HG03439 (cell line): Measurements from ENCODE around the gene OS9.

Experiments used
- ATAC-seq: cut with Tn5 transposase; IDR thresholded peaks from one replicate; pipeline ENCODE4 v1.9.1; 2021; ENCODE audit warnings: mild to moderate bottlenecking, moderate library complexity; ENCODE audit not compliant: unreplicated experiment

OS9 gene

DNA sequence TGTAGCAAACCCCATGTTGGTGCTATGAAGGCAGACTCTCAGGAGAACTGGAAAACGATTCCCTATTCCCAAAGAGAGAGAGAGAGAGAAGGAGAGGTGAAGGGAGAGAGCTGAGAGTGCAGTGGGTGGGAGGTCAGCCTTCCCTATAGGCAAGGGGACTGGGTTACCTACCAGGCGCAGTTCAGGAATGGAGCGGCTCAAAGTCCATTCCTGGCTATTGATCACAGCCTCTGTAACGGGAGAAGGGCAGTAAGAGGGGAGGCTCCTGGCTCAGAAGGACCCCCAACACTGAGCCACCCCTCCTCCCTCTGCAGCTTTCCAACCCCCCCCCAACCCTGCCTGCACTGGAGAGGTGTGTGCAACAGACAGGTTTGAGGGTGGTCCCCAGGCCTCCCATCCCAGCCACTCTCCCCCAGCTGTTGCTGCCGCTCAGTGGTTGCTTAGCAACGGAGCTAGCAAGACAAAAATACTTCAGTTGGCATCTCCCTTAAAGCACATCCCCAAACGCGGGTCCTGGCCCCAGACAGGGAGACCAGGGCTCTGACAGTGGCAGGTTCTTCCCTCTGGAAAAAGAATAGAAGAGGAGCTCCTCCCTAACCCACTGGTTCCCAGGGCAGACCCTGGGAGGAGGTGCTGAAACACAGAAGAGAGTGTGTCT is 41.4 kb downstream of the OS9 start:
- ATAC-seq: no peak

DNA sequence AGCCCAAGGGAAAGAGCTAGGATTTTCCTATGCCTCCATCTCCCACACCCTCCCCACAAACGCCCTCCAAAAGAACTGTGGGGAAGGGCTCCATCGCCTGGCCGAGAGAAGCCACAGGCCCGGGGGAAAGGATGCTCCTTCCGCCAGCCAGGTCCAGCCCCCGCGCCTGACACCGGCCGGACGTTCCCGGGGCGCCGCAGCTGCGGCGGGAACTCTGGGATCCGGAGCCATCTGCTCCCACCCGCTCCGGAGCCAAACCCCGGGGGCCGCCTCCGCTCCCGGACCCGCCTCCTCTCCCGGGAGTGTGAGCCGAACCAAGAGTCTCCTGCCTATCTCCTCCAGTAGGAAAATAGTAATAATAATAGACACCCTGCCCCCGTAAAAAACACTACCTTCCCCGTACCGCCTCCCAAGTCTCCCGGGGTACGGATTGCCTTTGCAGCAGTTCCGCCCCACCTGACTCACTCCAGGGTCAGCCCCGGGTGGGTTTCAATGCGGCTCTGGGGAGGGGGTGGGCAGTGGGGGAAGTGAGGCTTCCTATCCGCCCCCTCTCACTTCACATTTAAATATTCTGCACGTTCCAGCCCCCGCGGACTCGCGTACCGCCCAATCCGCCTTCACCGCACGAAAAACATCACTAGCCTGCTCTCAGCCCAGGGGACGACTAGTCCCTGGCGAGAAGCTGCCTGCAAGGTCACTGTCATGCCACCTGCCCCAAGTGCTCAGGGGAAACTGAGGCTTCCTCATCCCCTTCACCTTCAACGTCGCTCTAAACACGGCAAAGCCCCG is 42.2 kb downstream of the OS9 start:
- ATAC-seq: no peak

DNA sequence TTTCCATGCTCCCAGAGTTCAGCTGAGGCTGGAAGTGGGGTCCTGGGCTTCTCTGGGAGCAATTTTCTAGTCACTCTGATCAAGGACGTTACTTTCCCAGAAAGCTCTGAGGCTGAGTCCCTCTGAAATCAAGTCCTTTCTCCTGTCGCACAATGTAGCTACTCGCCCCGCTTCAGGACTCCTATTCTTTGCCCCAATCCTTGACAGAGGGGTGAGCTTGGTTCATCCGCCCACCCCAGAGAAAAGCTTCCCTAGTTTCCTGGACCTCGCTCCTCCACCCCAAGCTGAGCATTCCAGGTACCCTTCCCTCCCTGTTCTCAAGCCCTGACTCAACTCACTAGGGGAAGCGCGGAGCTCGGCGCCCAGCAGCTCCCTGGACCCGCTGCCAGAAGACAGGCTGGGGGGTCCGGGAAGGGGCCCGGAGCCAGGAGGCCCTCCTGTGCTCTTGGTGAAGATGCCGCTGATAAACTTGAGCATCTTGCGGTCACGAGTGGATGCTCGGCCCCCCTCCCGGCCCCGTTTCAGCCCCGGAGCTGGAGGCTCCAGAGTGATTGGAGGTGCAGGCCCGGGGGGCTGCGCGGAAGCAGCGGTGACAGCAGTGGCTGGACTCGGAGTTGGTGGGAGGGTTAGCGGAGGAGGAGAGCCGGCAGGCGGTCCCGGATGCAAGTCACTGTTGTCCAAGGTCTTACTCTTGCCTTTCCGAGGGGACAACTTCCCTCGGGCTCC is 43.0 kb downstream of the OS9 start:
- no peak for ATAC-seq

DNA sequence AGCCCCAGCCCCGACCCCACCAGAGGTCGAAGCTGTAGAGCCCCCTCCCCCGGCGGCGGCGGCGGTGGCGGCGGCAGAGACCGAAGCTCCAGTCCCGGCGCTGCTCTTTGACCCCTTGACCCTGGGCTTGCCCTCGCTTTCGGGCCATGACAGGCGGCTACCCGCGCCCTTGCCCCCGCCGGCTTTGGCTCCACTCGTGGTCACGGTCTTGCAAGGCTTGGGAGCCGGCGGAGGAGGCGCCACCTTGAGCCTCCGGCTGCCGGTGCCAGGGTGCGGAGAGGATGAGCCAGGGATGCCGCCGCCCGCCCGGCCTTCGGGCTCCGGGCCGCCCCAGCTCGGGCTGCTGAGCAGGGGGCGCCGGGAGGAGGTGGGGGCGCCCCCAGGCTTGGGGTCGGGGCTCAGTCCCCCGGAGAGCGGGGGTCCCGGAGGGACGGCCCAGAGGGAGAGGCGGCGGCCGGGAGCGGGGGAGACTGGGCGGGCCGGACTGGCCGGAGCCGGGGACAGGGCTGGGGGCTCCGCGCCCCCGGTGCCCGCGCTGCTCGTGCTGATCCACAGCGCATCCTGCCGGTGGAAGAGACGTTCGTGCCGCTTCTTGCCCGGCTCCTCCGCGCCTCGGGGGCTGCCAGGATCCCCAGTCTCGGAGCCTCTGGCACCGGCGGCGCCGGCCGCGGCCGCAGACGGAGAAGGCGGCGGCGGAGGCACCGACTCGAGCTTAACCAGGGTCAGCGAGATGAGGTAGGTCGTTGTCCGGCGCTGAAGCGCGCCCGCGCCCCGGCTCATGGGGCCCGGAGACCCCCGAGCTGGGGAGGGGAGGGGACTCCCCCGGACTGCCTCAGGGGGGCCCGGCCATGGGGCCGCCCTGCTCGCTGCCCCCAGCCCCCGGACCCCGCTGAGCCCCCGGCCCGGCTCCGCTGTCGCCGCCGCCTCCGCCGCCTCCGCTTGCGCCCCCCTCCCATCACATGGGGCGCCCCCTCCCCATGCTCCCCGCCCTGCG is 43.8 kb downstream of the OS9 start:
- ATAC-seq: no peak

DNA sequence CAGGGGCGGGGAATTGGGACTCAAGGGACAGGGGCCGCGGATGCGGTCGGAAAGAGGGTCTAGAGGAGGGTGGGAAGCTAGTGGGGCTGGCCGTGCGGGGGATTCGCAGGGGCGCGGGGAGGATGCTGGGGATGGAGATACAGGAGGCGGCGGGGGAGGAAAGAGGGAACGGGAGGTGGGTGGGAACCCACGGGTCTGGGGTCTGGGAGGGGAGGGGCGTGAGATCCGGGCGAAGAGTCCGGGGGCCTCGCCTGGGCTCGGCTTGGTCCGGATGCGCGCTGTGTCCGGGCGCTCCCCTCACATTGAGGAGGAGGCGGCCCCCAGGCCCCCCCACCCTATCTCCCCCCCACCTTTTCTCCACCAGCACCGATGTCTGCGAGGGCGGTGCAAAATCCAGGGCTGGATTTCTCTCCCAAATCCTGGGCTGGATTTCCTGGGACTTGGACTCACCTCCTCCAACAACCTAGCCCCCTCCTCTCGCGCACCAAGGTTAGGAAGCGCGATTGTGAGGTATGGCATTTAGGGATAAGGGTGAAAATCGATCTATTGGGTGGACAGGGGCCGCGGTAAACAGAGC is 44.8 kb downstream of the OS9 start, which contains the start of gene AGAP2:
AGAP2 (minus strand) TSS at position 82 of the 577 bp plus-strand sequence. CDS start 496 bp downstream, outside the sequence.
- no peak for ATAC-seq

DNA sequence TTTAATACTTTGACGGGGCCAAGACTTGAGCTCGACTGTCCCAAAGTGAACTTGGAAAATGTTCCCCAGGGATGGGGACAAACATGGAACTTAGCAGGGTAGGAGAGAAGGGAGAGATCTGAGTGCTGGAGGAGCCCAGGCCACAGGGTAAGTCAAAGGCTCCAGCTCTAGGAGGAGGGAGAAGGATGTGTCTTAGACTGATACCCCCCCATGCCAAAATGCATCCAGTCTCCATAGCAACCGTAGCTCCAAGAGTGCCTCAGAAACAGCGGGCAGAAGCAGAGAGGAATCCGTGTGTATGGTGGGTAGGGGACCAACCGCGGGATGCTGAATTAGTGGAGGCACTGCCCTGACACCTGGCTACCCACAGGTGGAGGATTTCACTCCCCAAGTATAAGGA is 45.5 kb downstream of the OS9 start:
- ATAC-seq: no peak

DNA sequence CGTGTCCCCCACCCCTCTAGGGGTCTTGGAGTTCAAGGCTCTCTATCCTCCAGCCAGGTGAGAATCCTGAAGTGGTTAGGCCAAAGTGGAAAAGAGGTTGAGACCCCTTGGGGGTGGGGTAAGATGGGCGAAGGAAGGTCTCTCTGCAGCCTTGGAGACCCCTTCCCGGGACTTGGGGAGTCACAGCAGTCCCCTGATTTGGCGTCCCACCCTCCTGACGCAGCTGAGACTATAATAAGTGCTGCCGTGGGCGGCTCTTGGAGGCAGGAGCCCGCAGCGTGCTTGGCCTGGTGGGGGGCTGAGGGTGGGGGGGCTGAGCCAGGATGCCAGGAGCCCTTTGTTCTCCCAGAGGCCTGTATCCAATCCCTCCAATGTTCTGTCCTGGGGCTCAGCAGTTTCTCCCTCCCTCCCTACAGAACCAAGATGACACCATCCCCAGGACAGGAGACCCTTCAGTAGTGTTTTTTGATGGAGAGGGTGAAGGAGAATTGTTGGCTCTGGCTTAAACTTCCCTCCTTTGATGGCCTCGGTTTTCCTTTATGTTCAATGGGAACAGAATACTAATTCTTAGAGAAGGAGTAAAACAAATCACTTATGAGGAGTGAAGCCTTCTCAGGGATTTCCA is 46.1 kb downstream of the OS9 start:
- ATAC-seq: no peak

DNA sequence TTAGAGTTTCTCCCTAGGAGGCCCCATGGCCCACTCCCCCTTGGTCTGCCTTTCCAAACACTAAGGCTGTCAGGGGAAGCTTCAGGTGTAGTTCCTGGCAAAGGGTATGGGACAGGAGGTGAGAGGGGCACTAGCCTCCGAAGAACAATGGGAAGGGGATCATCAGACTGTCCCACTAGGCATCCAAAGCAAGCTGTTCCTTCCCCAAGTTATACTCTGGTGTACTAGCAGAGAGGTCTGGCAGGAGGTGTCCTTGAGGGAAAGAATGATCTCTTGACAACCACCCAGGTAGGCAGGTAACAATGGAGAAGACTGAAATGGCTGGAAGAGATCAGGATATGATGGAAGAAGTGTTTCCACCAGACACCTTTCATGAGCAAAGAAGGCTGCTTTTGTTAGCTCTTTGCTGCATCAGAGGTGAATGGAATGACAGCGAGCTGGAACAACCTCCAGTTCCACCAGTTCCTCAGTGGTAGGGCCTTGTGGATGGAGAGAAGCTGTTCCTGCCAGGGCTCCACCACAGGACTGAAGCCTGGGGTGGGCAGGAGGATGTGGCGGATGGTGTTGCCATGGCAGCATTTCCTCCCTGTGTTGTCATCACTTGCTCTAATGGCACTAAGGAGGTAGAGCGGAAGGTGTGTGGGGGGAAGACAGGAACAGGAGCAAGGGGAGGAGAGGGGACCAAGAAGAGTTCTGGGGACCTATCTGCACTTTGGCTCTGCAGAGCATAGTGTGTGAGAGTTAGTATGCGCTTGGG is 46.9 kb downstream of the OS9 start:
- peak; percentile 35 for ATAC-seq

DNA sequence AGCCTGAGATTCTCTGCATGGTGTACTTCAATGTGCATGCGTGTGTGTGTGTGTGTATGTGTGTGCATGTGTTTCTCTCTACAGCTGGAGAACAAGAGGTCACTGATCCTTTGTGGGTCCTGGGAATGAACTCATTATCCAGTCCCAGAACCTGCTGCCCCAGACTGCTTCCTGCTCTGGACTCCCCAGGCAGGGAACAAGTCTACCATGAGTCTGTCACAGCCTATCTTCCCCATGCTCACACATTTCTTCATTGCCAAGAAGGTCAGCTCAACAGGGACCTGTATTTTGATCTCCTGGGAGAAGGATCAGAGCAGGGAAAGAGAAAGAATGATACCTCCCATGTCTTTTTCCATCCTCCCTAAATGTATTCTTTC is 47.5 kb downstream of the OS9 start:
- no peak for ATAC-seq

DNA sequence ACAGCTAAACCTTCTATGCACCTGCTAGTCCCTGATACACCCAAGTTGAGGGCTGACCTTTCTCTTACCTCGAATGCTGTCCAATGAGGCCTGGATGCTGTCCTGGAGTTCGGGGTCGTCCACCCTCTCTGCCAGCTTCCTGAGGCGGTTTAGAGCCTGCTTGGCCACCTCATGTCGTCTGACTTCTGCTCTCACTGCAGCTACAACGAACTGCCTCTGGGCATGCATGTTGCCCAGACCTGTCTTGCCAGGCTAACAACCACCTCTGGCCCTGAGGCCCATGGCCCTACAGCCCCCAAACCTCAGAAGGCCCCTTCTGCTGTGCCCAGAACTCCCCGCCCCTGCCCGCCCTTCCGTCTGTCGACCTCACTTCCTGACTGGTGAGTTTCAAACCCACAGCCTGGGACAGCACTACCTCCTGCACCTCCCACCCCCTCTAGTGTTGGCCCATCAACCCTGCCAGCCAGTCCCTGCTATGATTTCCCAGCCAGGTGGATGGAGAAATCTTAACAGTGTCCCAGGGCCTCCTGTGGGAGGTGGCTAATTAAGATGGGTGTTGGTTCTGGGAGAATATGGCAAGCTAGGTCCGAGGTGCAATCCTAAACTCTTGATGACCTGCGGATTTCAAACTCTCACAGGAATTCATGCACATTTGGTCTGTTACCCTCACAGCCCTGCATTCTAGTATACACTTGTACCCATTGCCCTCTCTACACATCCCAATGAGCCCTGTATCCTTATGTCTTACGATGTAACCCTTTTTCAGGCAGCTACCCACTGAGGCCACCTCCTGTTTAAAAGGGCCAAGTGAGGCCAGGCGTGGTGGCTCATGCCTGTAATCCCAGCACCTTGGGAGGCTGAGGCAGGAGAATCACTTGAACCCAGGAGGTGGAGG is 48.2 kb downstream of the OS9 start:
- peak; percentile 45 for ATAC-seq

DNA sequence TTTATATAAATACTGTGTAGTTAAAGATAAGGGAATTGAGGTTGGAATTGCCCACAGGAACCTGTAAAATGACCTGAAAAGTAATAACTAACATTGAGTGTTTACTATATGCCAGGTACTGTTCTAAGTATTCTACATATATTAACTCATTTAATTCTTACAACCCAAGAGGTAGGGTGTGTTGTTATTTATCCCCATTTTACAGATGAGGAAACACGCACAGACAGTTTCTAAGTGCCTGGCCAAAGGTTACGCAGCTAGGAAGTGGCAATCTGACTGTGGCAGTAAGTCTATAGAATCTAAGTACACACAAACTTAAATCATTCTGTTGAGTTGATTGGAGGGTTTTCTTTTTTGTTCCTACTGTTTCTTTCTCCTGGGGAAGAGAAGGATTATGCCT is 49.8 kb downstream of the OS9 start:
- no peak for ATAC-seq

DNA sequence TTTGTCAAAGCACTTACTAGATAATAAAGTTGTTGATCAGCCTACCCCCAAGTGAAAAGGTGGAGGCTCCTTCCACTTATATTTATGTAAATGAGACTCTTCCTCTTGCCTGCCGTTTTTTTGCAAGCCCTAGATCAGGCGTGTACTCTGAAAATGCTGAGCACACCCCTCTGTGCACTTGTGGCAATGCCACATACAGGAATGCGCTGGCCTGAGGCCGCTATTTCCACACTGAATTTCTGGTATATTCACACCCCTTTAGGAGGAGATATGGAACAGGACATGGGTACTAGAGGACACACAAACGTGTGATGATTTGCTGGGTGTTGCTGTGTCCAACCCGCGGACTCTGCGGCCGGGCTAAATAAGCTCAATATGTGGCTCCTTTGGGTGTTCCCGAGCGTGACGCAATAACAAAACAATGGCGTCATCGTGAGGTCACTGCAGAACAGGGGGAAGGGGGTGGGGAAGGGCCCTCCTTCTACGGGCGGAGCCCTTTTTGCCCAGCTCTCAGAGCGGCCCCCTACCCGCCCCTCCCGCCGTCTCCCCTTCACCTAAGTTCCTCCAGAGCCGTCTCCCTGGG is 50.4 kb downstream of the OS9 start:
- ATAC-seq: peak; percentile 27

DNA sequence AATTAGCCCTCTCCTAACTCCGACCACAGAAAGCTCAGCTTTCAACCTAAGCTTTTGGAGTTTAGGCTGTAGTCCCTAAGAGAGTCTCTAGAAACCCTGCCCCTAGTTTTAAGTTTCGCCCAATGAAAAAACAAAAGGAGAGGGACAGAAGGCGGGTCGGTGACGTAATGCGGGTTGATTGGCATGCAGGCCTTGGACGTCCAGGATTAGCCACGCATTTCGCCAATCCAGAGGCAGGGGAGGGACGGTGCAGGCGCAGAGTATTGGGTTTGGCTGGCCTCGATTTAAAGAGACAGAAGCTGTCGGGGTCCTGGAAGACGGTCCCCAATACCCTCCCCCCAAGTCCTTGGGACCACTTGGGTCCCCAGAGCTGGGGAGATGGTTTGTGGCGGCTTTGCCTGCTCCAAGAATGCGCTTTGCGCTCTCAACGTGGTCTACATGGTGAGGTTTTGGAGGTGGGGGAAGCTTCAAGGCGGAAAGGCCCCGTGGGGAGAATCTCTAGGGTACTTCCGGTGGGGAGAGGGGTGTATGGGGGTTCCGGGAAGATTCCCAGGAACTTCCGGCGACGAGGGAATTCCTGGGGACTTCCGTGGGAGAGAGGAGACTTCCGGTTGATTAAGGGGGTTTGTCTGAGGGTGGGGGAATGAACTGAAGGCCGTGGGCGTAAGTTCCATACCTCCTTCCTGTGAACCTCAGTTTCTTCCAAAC is 51.0 kb downstream of the OS9 start, which contains the start of gene TSPAN31:
TSPAN31 (plus strand) TSS at position 263 of the 708 bp plus-strand sequence; CDS start at position 379, 116 bp downstream.
- peak; percentile 83 for ATAC-seq

DNA sequence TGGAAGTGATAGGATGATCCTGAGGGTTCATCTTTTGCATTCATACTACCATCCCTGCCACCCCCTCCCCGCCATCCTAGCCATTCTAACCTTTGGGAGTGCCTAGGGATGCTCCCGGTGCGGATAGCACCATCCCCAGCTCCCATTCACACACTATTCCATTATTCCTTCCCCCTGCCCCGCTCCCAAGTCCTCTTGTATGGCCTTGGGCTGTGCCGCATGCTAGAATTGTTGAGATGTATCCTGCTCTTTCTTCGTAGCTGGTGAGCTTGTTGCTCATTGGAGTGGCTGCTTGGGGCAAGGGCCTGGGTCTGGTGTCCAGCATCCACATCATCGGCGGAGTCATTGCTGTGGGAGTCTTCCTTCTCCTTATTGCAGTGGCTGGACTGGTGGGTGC is 51.6 kb downstream of the OS9 start:
- no peak for ATAC-seq

DNA sequence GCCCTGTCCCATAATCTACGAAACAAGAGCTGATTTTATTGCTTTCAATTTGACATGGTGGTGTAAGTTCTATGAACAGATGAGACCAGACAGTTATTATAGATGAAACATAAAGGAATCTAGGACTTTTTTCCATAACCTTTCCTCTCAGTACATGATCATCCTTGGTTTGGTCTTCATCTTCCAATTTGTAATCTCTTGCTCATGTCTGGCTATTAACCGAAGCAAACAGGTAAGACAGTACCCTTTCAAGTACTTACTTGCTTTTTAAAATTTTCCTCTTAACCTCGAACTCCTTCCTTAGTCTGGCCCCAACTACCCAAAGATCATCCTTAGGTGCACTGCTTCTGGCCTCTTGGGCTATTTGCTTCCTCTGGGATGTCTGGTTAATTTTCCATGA is 52.1 kb downstream of the OS9 start:
- ATAC-seq: no peak

DNA sequence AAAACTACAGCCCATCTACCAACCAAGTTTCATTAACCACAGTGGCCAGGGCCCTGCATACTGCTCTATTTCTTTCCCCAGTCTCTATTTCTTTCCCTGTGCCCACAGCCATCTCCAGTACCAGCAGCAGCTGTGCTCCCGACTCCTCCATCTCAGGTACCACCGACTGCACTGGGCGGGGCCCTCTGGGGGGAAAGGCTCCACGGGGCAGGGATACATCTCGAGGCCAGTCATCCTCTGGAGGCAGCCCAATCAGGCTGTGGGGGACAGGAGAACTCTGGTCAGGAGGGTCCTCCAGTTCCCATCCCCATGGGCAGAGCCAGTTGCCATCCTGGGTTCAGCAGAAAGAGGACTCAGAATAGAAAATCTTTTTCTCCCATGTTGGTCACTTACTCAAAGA is 55.1 kb downstream of the OS9 start:
- no peak for ATAC-seq
